ENCODE results near the gene AGAP1.

AGAP1 gene

GRCh38 chr2:235583925-235584637, 90.2 kb downstream of the AGAP1 start:
- DNase-seq: no peak
- no peaks in the 10 kb centered on the region for H3K27me3 ChIP-seq (replicated peaks)
- TF ChIP-seq, protein P1, sequence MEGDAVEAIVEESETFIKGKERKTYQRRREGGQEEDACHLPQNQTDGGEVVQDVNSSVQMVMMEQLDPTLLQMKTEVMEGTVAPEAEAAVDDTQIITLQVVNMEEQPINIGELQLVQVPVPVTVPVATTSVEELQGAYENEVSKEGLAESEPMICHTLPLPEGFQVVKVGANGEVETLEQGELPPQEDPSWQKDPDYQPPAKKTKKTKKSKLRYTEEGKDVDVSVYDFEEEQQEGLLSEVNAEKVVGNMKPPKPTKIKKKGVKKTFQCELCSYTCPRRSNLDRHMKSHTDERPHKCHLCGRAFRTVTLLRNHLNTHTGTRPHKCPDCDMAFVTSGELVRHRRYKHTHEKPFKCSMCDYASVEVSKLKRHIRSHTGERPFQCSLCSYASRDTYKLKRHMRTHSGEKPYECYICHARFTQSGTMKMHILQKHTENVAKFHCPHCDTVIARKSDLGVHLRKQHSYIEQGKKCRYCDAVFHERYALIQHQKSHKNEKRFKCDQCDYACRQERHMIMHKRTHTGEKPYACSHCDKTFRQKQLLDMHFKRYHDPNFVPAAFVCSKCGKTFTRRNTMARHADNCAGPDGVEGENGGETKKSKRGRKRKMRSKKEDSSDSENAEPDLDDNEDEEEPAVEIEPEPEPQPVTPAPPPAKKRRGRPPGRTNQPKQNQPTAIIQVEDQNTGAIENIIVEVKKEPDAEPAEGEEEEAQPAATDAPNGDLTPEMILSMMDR (IDR thresholded peaks at IDR 0.05; ENCODE audit: low read depth, low read length, missing control alignments): no peak
- H3K4me3 ChIP-seq (ENCODE audit: low read depth, low read length): no peak overlapping the region
- H3K27ac ChIP-seq: no peak overlapping the region
- H3K36me3 ChIP-seq (replicated peaks): no peaks in the 10 kb centered on the region
- in situ Hi-C loops (cut with HindIII; ENCODE audit: low pct_ligation_motif_present, low sequenced_read_pairs): no loop called here

GRCh38 chr2:235584638-235585007, 90.8 kb downstream of the AGAP1 start:
- in situ Hi-C loops (cut with HindIII; ENCODE audit: low pct_ligation_motif_present, low sequenced_read_pairs): no loop called here
- TF ChIP-seq, protein P1 (IDR thresholded peaks at IDR 0.05; ENCODE audit: low read depth, low read length, missing control alignments): no peak
- no peak for DNase-seq
- no peak overlapping the region for H3K27ac ChIP-seq
- H3K27me3 ChIP-seq (replicated peaks): no peaks in the 10 kb centered on the region
- no peak overlapping the region for H3K4me3 ChIP-seq (ENCODE audit: low read depth, low read length)
- H3K36me3 ChIP-seq (replicated peaks): no peaks in the 10 kb centered on the region

- no peak for DNase-seq
- TF ChIP-seq, protein P1 (IDR thresholded peaks at IDR 0.05; ENCODE audit: low read depth, low read length, missing control alignments): no peak
- in situ Hi-C loops (cut with HindIII; ENCODE audit: low pct_ligation_motif_present, low sequenced_read_pairs): no loop called here
Observed at GRCh38 chr2:235587202-235587601, 93.4 kb downstream of the AGAP1 start.

DNA sequence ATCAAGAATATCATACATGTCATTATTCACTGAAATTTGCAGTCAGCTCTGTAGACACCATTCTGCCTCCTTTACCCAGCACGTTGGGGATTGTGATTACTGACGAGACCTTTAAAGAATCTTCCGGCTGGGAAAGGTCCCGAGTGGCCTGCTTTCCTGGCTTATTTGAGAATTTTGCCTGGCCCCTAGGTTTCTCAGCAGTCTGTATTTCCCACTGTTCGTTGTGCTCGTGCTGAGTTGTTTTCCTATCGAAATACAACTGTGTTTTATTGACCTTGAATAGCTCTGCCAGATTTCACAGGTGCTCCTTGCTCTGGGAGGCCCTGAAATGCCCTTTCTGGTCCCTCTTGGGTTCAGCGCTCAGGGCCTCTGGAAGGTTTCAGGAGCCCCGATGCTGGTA, 94.9 kb downstream of the AGAP1 start:
- Histone ChIP-seq H3K4me3 (ENCODE audit: low read depth, low read length) (no peak overlapping the region), H3K27me3 (replicated peaks) (no peaks in the 10 kb centered on the region), H3K36me3 (replicated peaks) (no peaks in the 10 kb centered on the region), H3K27ac (no peak overlapping the region)
- no peak for DNase-seq
- TF ChIP-seq, protein P1 (IDR thresholded peaks at IDR 0.05; ENCODE audit: low read depth, low read length, missing control alignments): no peak
- in situ Hi-C loops (cut with HindIII; ENCODE audit: low pct_ligation_motif_present, low sequenced_read_pairs): no loop called here

More at GRCh38 chr2:235587202-235587601, 93.4 kb downstream of the AGAP1 start:
- H3K27ac ChIP-seq: no peak overlapping the region
- no peaks in the 10 kb centered on the region for H3K27me3 ChIP-seq (replicated peaks)
- no peaks in the 10 kb centered on the region for H3K36me3 ChIP-seq (replicated peaks)
- H3K4me3 ChIP-seq (ENCODE audit: low read depth, low read length): no peak overlapping the region

DNA sequence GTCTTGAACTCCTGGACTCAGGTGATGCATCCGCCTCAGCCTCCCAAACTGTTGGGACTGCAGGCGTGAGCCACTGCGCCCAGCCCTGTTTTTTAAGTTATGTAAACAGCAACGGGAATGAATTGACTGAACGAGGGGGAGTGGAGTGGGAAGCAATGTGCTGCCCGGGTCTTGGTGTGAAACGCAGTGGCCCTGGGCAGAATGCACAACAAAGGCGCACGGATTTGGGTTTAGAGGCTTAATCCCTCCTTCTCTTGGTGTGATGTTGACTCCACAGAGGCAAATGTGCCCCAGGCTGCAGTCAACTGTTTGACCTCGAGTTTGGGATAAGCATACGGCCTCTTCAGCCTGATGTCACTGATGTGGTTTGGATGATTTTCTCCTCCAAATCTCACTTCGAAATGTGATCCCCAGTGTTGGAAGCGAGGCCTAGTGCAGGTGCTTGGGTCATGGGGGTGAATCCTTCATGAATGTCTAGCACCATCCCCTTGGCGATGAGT, 97.4 kb downstream of the AGAP1 start:
- TF ChIP-seq, protein P1 (IDR thresholded peaks at IDR 0.05; ENCODE audit: low read depth, low read length, missing control alignments): no peak
- in situ Hi-C loops (cut with HindIII; ENCODE audit: low pct_ligation_motif_present, low sequenced_read_pairs): no loop called here
- DNase-seq: no peak
- Histone ChIP-seq H3K27me3 (replicated peaks) (no peaks in the 10 kb centered on the region), H3K4me3 (ENCODE audit: low read depth, low read length) (no peak overlapping the region), H3K27ac (no peak overlapping the region), H3K36me3 (replicated peaks) (no peaks in the 10 kb centered on the region)

GRCh38 chr2:235591921-235592320, 98.1 kb downstream of the AGAP1 start:
- TF ChIP-seq, protein P1 (IDR thresholded peaks at IDR 0.05; ENCODE audit: low read depth, low read length, missing control alignments): no peak
- no peaks in the 10 kb centered on the region for H3K27me3 ChIP-seq (replicated peaks)
- DNase-seq: peak; percentile 34
- H3K36me3 ChIP-seq (replicated peaks): no peaks in the 10 kb centered on the region
- no peak overlapping the region for H3K4me3 ChIP-seq (ENCODE audit: low read depth, low read length)
- in situ Hi-C loops (cut with HindIII; ENCODE audit: low pct_ligation_motif_present, low sequenced_read_pairs): no loop called here
- H3K27ac ChIP-seq: no peak overlapping the region

All from brain microvascular endothelial cell (primary cell).